HCT116 (cell line): ENCODE results near the gene FCAMR. TPM values are rescaled to one million over a fixed set of nuclear protein-coding genes. Genes with fewer than 3 reads are reported as not detected.

Experiments used
- ATAC-seq: fragments of 200-7000 bp; cut with Tn5 transposase; 2 replicates; pipeline ENCODE4 v1.9.1; 2020; ENCODE audit warnings: mild to moderate bottlenecking, moderate library complexity
- BruUV-seq: library from RNA; stranded (reverse); fragments of 400-500 nt; replicated peaks from 2 replicates; lab custom pipeline; 2021; lab: Mats Ljungman, UMichigan
- CTCF ChIA-PET: fragments of 300-600 bp; sonication (Branson Sonifier 250); formaldehyde crosslinking; loops from one replicate; lab custom pipeline; 2021; ENCODE audit warnings: antibody characterized with exemption; lab: Charles Lee
- POLR2A ChIA-PET: fragments of 300-600, 350-600 bp; sonication (Branson Sonifier 250); formaldehyde crosslinking; loops from one replicate; lab custom pipeline; 2021; ENCODE audit warnings: antibody characterized with exemption; lab: Charles Lee
- RAD21 ChIA-PET, 2 experiments: fragments of 300-600 bp; sonication (Branson Sonifier 250); formaldehyde crosslinking; loops; one replicate each; lab custom pipeline; 2023; ENCODE audit warnings: low total read pairs in 2 of 2; ENCODE audit not compliant: uncharacterized antibody in 2 of 2, unreplicated experiment in 2 of 2, low non-redundant PET in 1 of 2; lab: Charles Lee
- DNase-seq: peaks from one replicate; pipeline ENCODE4 v3.0.0-alpha.2; 2010; ENCODE audit warnings: low read depth, low spot score
- H2AFZ ChIP-seq: fragments of 200-600 bp; shearing (Covaris generic), sonication (generic); 2 replicates; pipeline ENCODE4 v1.6.1; 2017; ENCODE audit warnings: low read depth, mixed run types, mixed read lengths, antibody characterized with exemption, low read length; ENCODE audit not compliant: poor library complexity, severe bottlenecking
- H3K27ac ChIP-seq: 2 replicates; pipeline ENCODE4 v1.5.1; 2012; ENCODE audit warnings: low read depth, low read length
- H3K27me3 ChIP-seq: fragments of 200-600 bp; sonication (generic); 2 replicates; pipeline ENCODE4 v1.6.1; 2016; ENCODE audit warnings: mixed run types, low read length, mixed read lengths; ENCODE audit not compliant: insufficient read depth
- H3K36me3 ChIP-seq, 2 experiments: fragments of 200-500 bp in 1 of 2; fragments of 200-600 bp in 1 of 2; sonication (Bioruptor generic) in 1 of 2; sonication (generic) in 1 of 2; 2 replicates each; pipeline versions ENCODE4 v1.5.1 to v1.6.1; 2014 to 2016; ENCODE audit warnings: low read length in 2 of 2, inconsistent platforms in 1 of 2, mixed read lengths in 1 of 2, mixed run types in 1 of 2; ENCODE audit not compliant: insufficient read depth in 2 of 2, control insufficient read depth in 1 of 2
- H3K4me1 ChIP-seq, 2 experiments: fragments of 200-600 bp in 1 of 2; sonication (generic) in 1 of 2; 2 replicates each; pipeline versions ENCODE4 v1.5.1 to v1.6.1; 2012 to 2017; ENCODE audit warnings: low read length in 2 of 2, inconsistent platforms in 1 of 2, mild to moderate bottlenecking in 1 of 2, mixed read lengths in 1 of 2, mixed run types in 1 of 2, moderate library complexity in 1 of 2; ENCODE audit not compliant: insufficient read depth in 2 of 2, control insufficient read depth in 1 of 2
- H3K4me2 ChIP-seq: fragments of 200-600 bp; sonication (generic); 2 replicates; pipeline ENCODE4 v1.6.1; 2017; ENCODE audit warnings: mixed run types, low read length, mixed read lengths
- H3K4me3 ChIP-seq, 2 experiments: fragments of 200-600 bp in 1 of 2; sonication (generic) in 1 of 2; replicated peaks in 1 of 2; 2 replicates each; pipeline ENCODE4 v1.5.1; 2011 to 2016; ENCODE audit warnings: low read length in 2 of 2, control low read depth in 1 of 2, low read depth in 1 of 2, mild to moderate bottlenecking in 1 of 2, mixed read lengths in 1 of 2, mixed run types in 1 of 2
- H3K79me2 ChIP-seq: fragments of 200-600 bp; sonication (generic); 2 replicates; pipeline ENCODE4 v1.6.1; 2017; ENCODE audit warnings: mild to moderate bottlenecking, mixed run types, low read length, moderate library complexity, mixed read lengths; ENCODE audit not compliant: insufficient read depth
- H3K9ac ChIP-seq: fragments of 200-600 bp; sonication (generic); 2 replicates; pipeline ENCODE4 v1.6.1; 2016; ENCODE audit warnings: low read length, mixed read lengths
- H3K9me2 ChIP-seq: fragments of 200-600 bp; sonication (generic), shearing (Covaris generic); 2 replicates; pipeline ENCODE4 v1.6.1; 2017; ENCODE audit warnings: mixed run types, mild to moderate bottlenecking, moderate library complexity; ENCODE audit not compliant: insufficient read depth
- H3K9me3 ChIP-seq, 2 experiments: fragments of 200-500 bp in 1 of 2; fragments of 200-600 bp in 1 of 2; sonication (Bioruptor generic) in 1 of 2; sonication (generic) in 1 of 2; 2 replicates each; pipeline ENCODE4 v1.6.1; 2014 to 2017; ENCODE audit warnings: low read length in 2 of 2, mixed read lengths in 2 of 2, inconsistent platforms in 1 of 2, low read depth in 1 of 2, mild to moderate bottlenecking in 1 of 2, mixed run types in 1 of 2, moderate library complexity in 1 of 2; ENCODE audit not compliant: control insufficient read depth in 1 of 2, insufficient read depth in 1 of 2
- H4K20me1 ChIP-seq: fragments of 200-600 bp; sonication (generic), shearing (Covaris generic); 2 replicates; pipeline ENCODE4 v1.6.1; 2017; ENCODE audit warnings: mixed run types, mild to moderate bottlenecking, moderate library complexity; ENCODE audit not compliant: insufficient read depth
- ATF3 ChIP-seq: IDR thresholded peaks from 2 replicates; pipeline ENCODE4 v1.6.1; 2012
- CBX3 ChIP-seq: IDR thresholded peaks from 2 replicates; pipeline ENCODE4 v1.6.1; 2012; ENCODE audit warnings: low read depth
- CEBPB ChIP-seq: IDR thresholded peaks from 2 replicates; pipeline ENCODE4 v1.6.1; 2012; ENCODE audit warnings: low read depth
- EGR1 ChIP-seq: IDR thresholded peaks from 2 replicates; pipeline ENCODE4 v1.6.1; 2012; ENCODE audit warnings: low read depth
- EZH2 ChIP-seq: fragments of 200-600 bp; sonication (generic); IDR thresholded peaks from 2 replicates; pipeline ENCODE4 v1.6.1; 2017; ENCODE audit warnings: antibody characterized with exemption, mixed run types
- EZH2phosphoT487 ChIP-seq: fragments of 200-600 bp; IDR thresholded peaks from 2 replicates; pipeline ENCODE4 v1.6.1; 2018; ENCODE audit warnings: antibody characterized with exemption, borderline replicate concordance
- FOSL1 ChIP-seq: IDR thresholded peaks from 2 replicates; pipeline ENCODE4 v1.6.1; 2012; ENCODE audit warnings: low read depth
- JUND ChIP-seq: IDR thresholded peaks from 2 replicates; pipeline ENCODE4 v1.6.1; 2012
- MAX ChIP-seq: IDR thresholded peaks from 2 replicates; pipeline ENCODE4 v1.6.1; 2012
- POLR2AphosphoS5 ChIP-seq: IDR thresholded peaks from 2 replicates; pipeline ENCODE4 v1.6.1; 2011; ENCODE audit warnings: mild to moderate bottlenecking, low read depth, low read length, moderate library complexity
- RAD21 ChIP-seq: IDR thresholded peaks from 2 replicates; pipeline ENCODE4 v1.6.1; 2012; ENCODE audit warnings: low read depth, mild to moderate bottlenecking
- REST ChIP-seq: IDR thresholded peaks from 2 replicates; pipeline ENCODE4 v1.6.1; 2012; ENCODE audit warnings: low read depth
- SIN3A ChIP-seq: IDR thresholded peaks from 2 replicates; pipeline ENCODE4 v1.6.1; 2012; ENCODE audit warnings: low read depth
- SP1 ChIP-seq: IDR thresholded peaks from 2 replicates; pipeline ENCODE4 v1.6.1; 2012; ENCODE audit warnings: low read depth
- SRF ChIP-seq: IDR thresholded peaks from 2 replicates; pipeline ENCODE4 v1.6.1; 2012; ENCODE audit warnings: low read depth
- TCF7L2 ChIP-seq: IDR thresholded peaks from 2 replicates; pipeline ENCODE4 v1.7.0; 2011; ENCODE audit warnings: borderline replicate concordance, inconsistent platforms; ENCODE audit not compliant: insufficient read depth, insufficient read length; ENCODE audit errors: extremely low read depth
- YY1 ChIP-seq: IDR thresholded peaks from 2 replicates; pipeline ENCODE4 v1.6.1; 2011; ENCODE audit warnings: low read length, low read depth, moderate library complexity, mild to moderate bottlenecking; ENCODE audit not compliant: insufficient replicate concordance; ENCODE audit errors: extremely low read depth
- ZFX ChIP-seq: fragments of 450-650 bp; IDR thresholded peaks from 2 replicates; pipeline ENCODE4 v1.6.1; 2017
- ZNF274 ChIP-seq: fragments of 200-500 bp; sonication (Bioruptor generic); IDR thresholded peaks from 2 replicates; pipeline ENCODE4 v1.6.1; 2014; ENCODE audit warnings: mild to moderate bottlenecking, low read depth, low read length, inconsistent platforms
- intact Hi-C: fragments of 100-400 bp; cut with micrococcal nuclease; formaldehyde crosslinking; loops from 2 replicates; pipeline ENCODE4 v1.10.0; 2022
- total RNA-seq: library from RNA; stranded (reverse); gene quantifications from one replicate; pipeline ENCODE4 v1.2.1, GENCODE V29; 2021; ENCODE audit not compliant: unreplicated experiment

FCAMR gene
- total RNA-seq, 1 experiment from 2014 or later: not detected

GRCh38 chr1:206915030-206915735 is 55.1 kb downstream of the FCAMR start (continued):
- TF ChIP-seq TCF7L2 (no peak), CBX3 (no peak), ZFX (no peak), YY1 (no peak), SP1 (no peak), ATF3 (no peak), MAX (no peak), CEBPB (no peak)

- ChIA-PET RAD21 (no interaction called here), CTCF (interaction anchor here (2.9 to 3.0 kb wide), 2 partner anchors 19 to 68 kb away, joined by 15 to 48 read pairs; no protein-coding TSS in a partner anchor), POLR2A (no interaction called here)
- Histone ChIP-seq H3K36me3 (no peaks in the 10 kb centered on the region), H3K27ac (no peak overlapping the region), H3K9me2 (no peaks in the 10 kb centered on the region), H3K79me2 (no peaks in the 10 kb centered on the region), H3K9me3 (no peaks in the 10 kb centered on the region), H2AFZ (no peak overlapping the region), H4K20me1 (no peaks in the 10 kb centered on the region), H3K9ac (no peak overlapping the region), H3K4me1 (peaks cover 0 to 10% of the 10 kb centered on the region in 2 experiments; a peak in 2 of 4 replicates), H3K27me3 (no peaks in the 10 kb centered on the region; the same call in 1 of the 2 replicates), H3K4me3 (no peak overlapping the region), H3K4me2 (no peak overlapping the region)
- intact Hi-C loops: loop anchor here (2.0 to 5.0 kb wide), 4 partner anchors 57 to 437 kb away; no protein-coding TSS in a partner anchor
- DNase-seq (no peak), ATAC-seq (no peak)
- no TSS peak for BruUV-seq
- TF ChIP-seq POLR2AphosphoS5 (no peak), EGR1 (no peak), CEBPB (no peak), RAD21 (no peak), ATF3 (no peak), SRF (no peak), ZFX (no peak), FOSL1 (no peak), EZH2 (no peak), JUND (no peak), TCF7L2 (no peak), ZNF274 (no peak), REST (no peak), SIN3A (no peak), EZH2phosphoT487 (no peak)
Observed at GRCh38 chr1:206913766-206914537, 56.3 kb downstream of the FCAMR start.
